ENCODE data around the gene LRPAP1.

GRCh38 chr4:3524920-3525319 is 7.3 kb downstream of the LRPAP1 start:
- TF ChIP-seq CTCF (IDR thresholded peaks at IDR 0.05) (no peak), REST (IDR thresholded peaks at IDR 0.05; ENCODE audit: insufficient read depth in 1 of 2, low read depth in 2 of 2, low read length in 1 of 2) (no peak)

Data from Panc1 (cell line).